COLO668 (cell line): ENCODE measurements around the gene ADIPOR1.

ENCODE experiments used
- DNase-seq: peaks from one replicate; lab custom pipeline; 2025; ENCODE audit not compliant: unreplicated experiment; lab: John Stamatoyannopoulos, UW

The ADIPOR1 gene

GRCh38 chr1:202974856-202975255 lies 16.7 kb upstream of the ADIPOR1 start:
- DNase-seq, result no peak

GRCh38 chr1:202972046-202972445 lies 13.9 kb upstream of the ADIPOR1 start:
- DNase-seq, result no peak

- DNase-seq, result peak; percentile 54
These were observed 10.8 kb upstream of the ADIPOR1 start for GRCh38 chr1:202968895-202969295.

GRCh38 chr1:202968351-202968750 lies 10.2 kb upstream of the ADIPOR1 start:
- DNase-seq, result no peak

GRCh38 chr1:202967684-202968281 lies 9.7 kb upstream of the ADIPOR1 start:
- no peak for DNase-seq

GRCh38 chr1:202966006-202966898 lies 8.1 kb upstream of the ADIPOR1 start:
- peak; percentile 55 for DNase-seq

- DNase-seq, result no peak
These were observed 7.3 kb upstream of the ADIPOR1 start for GRCh38 chr1:202965422-202965821.

GRCh38 chr1:202964791-202965410 lies 6.8 kb upstream of the ADIPOR1 start:
- DNase-seq, result peak; percentile 94

- DNase-seq, result no peak
These were observed 3.2 kb upstream of the ADIPOR1 start for GRCh38 chr1:202961220-202961880.

GRCh38 chr1:202959276-202959620 lies 1.1 kb upstream of the ADIPOR1 start:
- DNase-seq, result peak; percentile 41

GRCh38 chr1:202958544-202959275 lies 598 bp upstream of the ADIPOR1 start:
- peak; percentile 34 for DNase-seq

GRCh38 chr1:202956969-202957368 lies 1.1 kb downstream of the ADIPOR1 start:
- no peak for DNase-seq

GRCh38 chr1:202954057-202954745 lies 3.9 kb downstream of the ADIPOR1 start:
- no peak for DNase-seq

- no peak for DNase-seq
These were observed 4.7 kb downstream of the ADIPOR1 start for GRCh38 chr1:202953392-202953791.

GRCh38 chr1:202952818-202953217 lies 5.3 kb downstream of the ADIPOR1 start:
- no peak for DNase-seq

- no peak for DNase-seq
These were observed 6.0 kb downstream of the ADIPOR1 start for GRCh38 chr1:202952099-202952498.

GRCh38 chr1:202951437-202951836 lies 6.7 kb downstream of the ADIPOR1 start:
- DNase-seq, result no peak

- no peak for DNase-seq
These were observed 12.6 kb downstream of the ADIPOR1 start for GRCh38 chr1:202945483-202945882.

- no peak for DNase-seq
These were observed 13.6 kb downstream of the ADIPOR1 start for GRCh38 chr1:202944438-202944921.

- DNase-seq, result no peak
These were observed 15.7 kb downstream of the ADIPOR1 start for GRCh38 chr1:202942426-202942825.
